NCI-H1105 (cell line): ENCODE measurements around the gene RPE.

ENCODE experiments used
- DNase-seq: peaks from one replicate; lab custom pipeline; 2025; lab: John Stamatoyannopoulos, UW

RPE gene

GRCh38 chr2:210000464-210001324 is 1.7 kb upstream of the RPE start:
- DNase-seq, result no peak

GRCh38 chr2:210003359-210003758 is 921 bp downstream of the RPE start:
- no peak for DNase-seq

- DNase-seq, result no peak
These were observed 2.4 kb downstream of the RPE start for GRCh38 chr2:210004881-210005280.

- DNase-seq, result no peak
These were observed 5.5 kb downstream of the RPE start for GRCh38 chr2:210007895-210008294.

- DNase-seq, result no peak
These were observed 6.7 kb downstream of the RPE start for GRCh38 chr2:210009126-210009525.

- no peak for DNase-seq
These were observed 7.5 kb downstream of the RPE start for GRCh38 chr2:210009896-210010295.

- no peak for DNase-seq
These were observed 17.7 kb downstream of the RPE start for GRCh38 chr2:210020138-210020537.

GRCh38 chr2:210022824-210023223 is 20.4 kb downstream of the RPE start:
- DNase-seq, result no peak

GRCh38 chr2:210027608-210028007 is 25.2 kb downstream of the RPE start:
- DNase-seq, result no peak

GRCh38 chr2:210028178-210028577 is 25.7 kb downstream of the RPE start:
- DNase-seq, result peak; percentile 4

- no peak for DNase-seq
These were observed 31.7 kb downstream of the RPE start for GRCh38 chr2:210034087-210034683.

- no peak for DNase-seq
These were observed 33.2 kb downstream of the RPE start for GRCh38 chr2:210035679-210036078.

GRCh38 chr2:210038078-210038477 is 35.6 kb downstream of the RPE start:
- no peak for DNase-seq

- no peak for DNase-seq
These were observed 44.5 kb downstream of the RPE start for GRCh38 chr2:210046851-210047500.

- no peak for DNase-seq
These were observed 47.4 kb downstream of the RPE start for GRCh38 chr2:210049831-210050230.

GRCh38 chr2:210050885-210051284 is 48.4 kb downstream of the RPE start:
- no peak for DNase-seq

GRCh38 chr2:210054696-210055095 is 52.3 kb downstream of the RPE start:
- no peak for DNase-seq

- no peak for DNase-seq
These were observed 53.4 kb downstream of the RPE start for GRCh38 chr2:210055825-210056224.

- no peak for DNase-seq
These were observed 60.9 kb downstream of the RPE start for GRCh38 chr2:210063306-210063705.
